ENCODE data around the gene KANSL1. TPM values are rescaled to one million over a fixed set of nuclear protein-coding genes. Genes with fewer than 3 reads are reported as not detected.

Gene KANSL1
- total RNA-seq, 1 experiment from 2014 or later, result 52.5 TPM

DNA sequence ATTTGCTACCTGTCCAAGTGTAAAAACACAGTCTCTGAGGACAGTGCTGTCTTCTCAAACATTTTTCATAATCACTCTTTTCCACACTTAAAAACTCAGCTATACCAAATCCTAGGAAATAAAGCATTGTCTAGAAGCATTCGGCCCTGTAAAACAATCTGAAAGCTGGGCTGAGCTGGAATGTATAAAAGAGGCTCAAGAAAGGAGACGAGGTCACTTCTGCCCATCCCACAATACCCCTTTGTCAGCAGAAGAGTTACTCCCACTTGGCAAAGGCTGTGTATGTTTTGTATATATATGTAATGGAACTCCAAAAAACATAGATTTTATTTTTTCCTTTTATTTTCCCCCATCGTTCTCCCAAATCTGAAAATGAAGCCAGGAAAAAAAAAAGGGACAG is 150.3 kb downstream of the KANSL1 start:
- Histone ChIP-seq H3K9me2 (ENCODE audit: insufficient read depth) (no peaks in the 10 kb centered on the region), H3K9me3 (ENCODE audit: insufficient read depth, low read depth) (no peaks in the 10 kb centered on the region), H3K79me2 (ENCODE audit: low read depth) (0 out of 2 replicates have a peak, but pooled peaks cover 6% of the 10 kb centered on the region), H3K4me3 (no peak overlapping the region), H3F3A (ENCODE audit: insufficient read depth, low read depth) (peaks cover 22% of the 10 kb centered on the region; the same call in 1 of the 2 replicates), H4K20me1 (ENCODE audit: insufficient read depth) (peaks cover 17% of the 10 kb centered on the region), H3K4me2 (no peak overlapping the region), H3K27ac (no peak overlapping the region), H3K4me1 (replicated peaks; ENCODE audit: insufficient read depth) (no peaks in the 10 kb centered on the region), H3K27me3 (ENCODE audit: insufficient read depth, low read depth) (no peaks in the 10 kb centered on the region), H2AFZ (no peak overlapping the region), H3K36me3 (ENCODE audit: low read depth) (peaks cover 47% of the 10 kb centered on the region)
- ChIA-PET CTCF (interaction anchor here (0.6 kb wide), 1 partner anchor 170 kb away, joined by 7 read pairs; no protein-coding TSS in a partner anchor), POLR2A (ENCODE audit: unreplicated experiment) (interaction anchor here (0.6 kb wide), 1 partner anchor 157 kb away, joined by 10 read pairs; no protein-coding TSS in a partner anchor)
- no peak for DNase-seq
- TF ChIP-seq CTCF (conservative IDR thresholded peaks at IDR 0.05) (no peak), EZH2 (IDR thresholded peaks at IDR 0.05; ENCODE audit: low read depth) (no peak)
- no TSS peak for BruUV-seq (replicated peaks)
- intact Hi-C loops (cut with micrococcal nuclease; ENCODE audit: unreplicated experiment), result loop anchor here (5.0 kb wide), 2 partner anchors 149 to 169 kb away; partner anchors contain the start of gene KANSL1

- peaks cover 54% of the 10 kb centered on the region; the same call in 1 of the 2 replicates for H3K36me3 ChIP-seq (ENCODE audit: low read depth)
- peaks cover 21% of the 10 kb centered on the region; the same call in 1 of the 2 replicates for H3F3A ChIP-seq (ENCODE audit: insufficient read depth, low read depth)
- H3K4me3 ChIP-seq, result no peak overlapping the region
- intact Hi-C loops (cut with micrococcal nuclease; ENCODE audit: unreplicated experiment), result loop anchor here (5.0 kb wide), 2 partner anchors 150 to 170 kb away; partner anchors contain the start of gene KANSL1
- TF ChIP-seq CTCF (conservative IDR thresholded peaks at IDR 0.05), result no peak
- no peak for TF ChIP-seq EZH2 (IDR thresholded peaks at IDR 0.05; ENCODE audit: low read depth)
- no peaks in the 10 kb centered on the region for H3K9me2 ChIP-seq (ENCODE audit: insufficient read depth)
- H3K27ac ChIP-seq, result no peak overlapping the region
- H3K4me1 ChIP-seq (replicated peaks; ENCODE audit: insufficient read depth), result no peaks in the 10 kb centered on the region
- 0 out of 2 replicates have a peak, but pooled peaks cover 6% of the 10 kb centered on the region for H3K79me2 ChIP-seq (ENCODE audit: low read depth)
- ChIA-PET POLR2A (ENCODE audit: unreplicated experiment) (no interaction called here), CTCF (no interaction called here)
- H3K4me2 ChIP-seq, result no peak overlapping the region
- H4K20me1 ChIP-seq (ENCODE audit: insufficient read depth), result peaks cover 17% of the 10 kb centered on the region
- no peaks in the 10 kb centered on the region for H3K27me3 ChIP-seq (ENCODE audit: insufficient read depth, low read depth)
- peak in 1 of 2 experiments; percentile 10 for DNase-seq
- BruUV-seq (replicated peaks), result no TSS peak
- H3K9me3 ChIP-seq (ENCODE audit: insufficient read depth, low read depth), result no peaks in the 10 kb centered on the region
- H2AFZ ChIP-seq, result no peak overlapping the region
Measured at GRCh38 chr17:46042246-46042645, 151.0 kb downstream of the KANSL1 start.

DNA sequence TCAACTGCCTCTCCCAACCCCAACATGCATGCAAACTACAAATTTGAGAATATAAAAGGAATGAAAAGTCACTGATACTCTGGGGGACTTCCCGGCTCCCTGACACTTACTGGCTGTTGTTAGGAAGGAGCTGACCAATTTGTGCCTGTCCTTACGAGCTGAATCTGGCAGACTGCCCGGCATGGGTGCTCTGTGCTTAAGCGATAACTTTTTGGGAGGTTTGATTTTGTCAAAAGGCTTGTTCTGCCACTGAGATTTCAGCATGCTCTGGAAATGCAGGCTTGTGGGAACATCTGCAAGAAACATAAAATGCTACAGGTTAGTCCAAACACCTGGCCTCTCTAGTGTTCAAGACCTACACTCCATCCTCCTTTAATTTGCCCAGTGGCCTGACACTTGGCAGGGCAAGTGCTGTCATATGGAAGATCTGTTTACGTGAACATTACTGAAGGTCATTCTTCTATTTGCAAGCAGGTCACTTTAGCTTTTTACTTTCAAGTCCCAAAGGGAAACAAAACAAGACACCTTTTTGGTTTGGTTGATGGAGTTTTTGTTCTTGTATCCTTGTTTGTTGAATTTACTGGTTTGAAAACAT is 153.5 kb downstream of the KANSL1 start:
- intact Hi-C loops (cut with micrococcal nuclease; ENCODE audit: unreplicated experiment), result loop anchor here (5.0 kb wide), 2 partner anchors 153 to 173 kb away; partner anchors contain the start of gene KANSL1
- H3K79me2 ChIP-seq (ENCODE audit: low read depth), result 0 out of 2 replicates have a peak, but pooled peaks cover 6% of the 10 kb centered on the region
- H3K27me3 ChIP-seq (ENCODE audit: insufficient read depth, low read depth), result no peaks in the 10 kb centered on the region
- no peak overlapping the region for H3K4me3 ChIP-seq
- ChIA-PET POLR2A (ENCODE audit: unreplicated experiment) (no interaction called here), CTCF (no interaction called here)
- TF ChIP-seq CTCF (conservative IDR thresholded peaks at IDR 0.05), result no peak
- no peak for TF ChIP-seq EZH2 (IDR thresholded peaks at IDR 0.05; ENCODE audit: low read depth)
- no peak overlapping the region for H2AFZ ChIP-seq
- peaks cover 75% of the 10 kb centered on the region for H3K36me3 ChIP-seq (ENCODE audit: low read depth)
- peaks cover 14% of the 10 kb centered on the region; the same call in 1 of the 2 replicates for H3F3A ChIP-seq (ENCODE audit: insufficient read depth, low read depth)
- H3K4me1 ChIP-seq (replicated peaks; ENCODE audit: insufficient read depth), result no peaks in the 10 kb centered on the region
- peaks cover 11% of the 10 kb centered on the region for H4K20me1 ChIP-seq (ENCODE audit: insufficient read depth)
- H3K9me3 ChIP-seq (ENCODE audit: insufficient read depth, low read depth), result no peaks in the 10 kb centered on the region
- no peak overlapping the region for H3K4me2 ChIP-seq
- no peaks in the 10 kb centered on the region for H3K9me2 ChIP-seq (ENCODE audit: insufficient read depth)
- BruUV-seq (replicated peaks), result no TSS peak
- DNase-seq, result peak in 1 of 2 experiments; percentile 26
- no peak overlapping the region for H3K27ac ChIP-seq

Data from PC-9 (cell line).